GM13976 (cell line): ENCODE measurements around the gene TNFRSF11A.

Source experiments
- DNase-seq: peaks from one replicate; pipeline ENCODE4 v3.0.0; 2012; ENCODE audit warnings: low spot score
- CTCF ChIP-seq: IDR thresholded peaks from 2 replicates; pipeline ENCODE4 v1.5.1; 2012; ENCODE audit warnings: borderline replicate concordance, mild to moderate bottlenecking; ENCODE audit not compliant: insufficient read depth; ENCODE audit errors: extremely low read depth, missing control alignments, control extremely low read depth
- in situ Hi-C: fragments of 300-500 bp; cut with MboI; formaldehyde crosslinking; loops from one replicate; pipeline ENCODE4 v1.12.0; 2022; ENCODE audit warnings: low sequenced_read_pairs, mixed read lengths, inconsistent platforms; ENCODE audit not compliant: unreplicated experiment

TNFRSF11A gene

GRCh38 chr18:62335494-62335893, 10.4 kb downstream of the TNFRSF11A start:
- DNase-seq: no peak
- in situ Hi-C loops: no loop called here
- TF ChIP-seq CTCF: no peak

DNA sequence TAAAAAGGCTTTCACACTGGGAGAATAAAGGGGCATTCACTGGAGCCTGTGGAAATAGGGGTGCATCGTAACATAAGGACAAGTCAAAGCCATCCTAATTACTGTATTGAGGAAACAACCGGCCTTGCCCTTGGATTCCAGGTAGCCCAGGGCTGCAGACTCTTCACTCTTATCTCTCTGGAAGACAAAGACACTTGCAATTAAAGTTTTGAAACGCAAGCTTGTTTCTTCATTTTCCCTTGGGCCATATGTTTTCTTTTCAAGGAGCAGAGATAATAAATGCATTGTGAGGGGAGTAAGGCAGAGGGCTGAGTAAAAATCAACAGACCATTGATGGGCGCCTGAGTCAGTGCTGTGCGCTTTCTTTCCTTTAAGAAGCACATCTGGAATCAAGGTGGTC, 11.5 kb downstream of the TNFRSF11A start:
- no peak for TF ChIP-seq CTCF
- no peak for DNase-seq
- in situ Hi-C loops: no loop called here

- in situ Hi-C loops: no loop called here
- DNase-seq: no peak
- TF ChIP-seq CTCF: no peak
Observed at GRCh38 chr18:62337336-62337735, 12.2 kb downstream of the TNFRSF11A start.

DNA sequence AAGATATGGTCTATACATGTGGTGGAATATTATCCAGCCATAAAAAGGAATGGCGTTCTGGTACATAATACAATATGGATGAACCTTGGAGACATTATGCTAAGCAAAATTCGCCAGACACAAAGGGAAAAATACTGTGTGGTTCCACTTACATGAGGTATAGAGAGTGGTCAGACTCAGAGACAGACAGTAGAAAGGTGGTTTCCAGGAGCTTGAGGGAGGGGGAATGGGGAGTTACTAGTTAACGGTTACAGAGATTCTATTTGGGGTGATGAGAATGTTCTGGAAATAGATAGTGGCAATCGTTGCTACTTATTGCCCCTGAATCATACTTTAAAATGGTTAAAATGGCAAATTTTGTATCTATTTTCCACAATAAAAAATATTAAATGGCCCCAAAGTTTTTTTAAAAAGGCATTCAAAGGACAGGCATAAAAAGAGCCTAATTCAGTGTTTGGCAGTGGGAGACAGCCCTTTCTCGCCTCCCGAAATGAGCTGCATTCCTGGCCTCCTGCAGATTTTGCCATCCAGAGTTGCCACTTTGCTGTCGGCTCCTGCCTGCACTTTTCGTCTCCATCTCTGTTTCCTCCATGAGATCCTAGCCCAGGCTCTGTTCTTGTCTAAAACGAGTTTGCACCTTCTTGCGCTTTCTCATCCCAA, 13.5 kb downstream of the TNFRSF11A start:
- TF ChIP-seq CTCF: no peak
- DNase-seq: no peak
- in situ Hi-C loops: no loop called here

- DNase-seq: no peak
- in situ Hi-C loops: no loop called here
Observed at GRCh38 chr18:62339106-62339988, 14.2 kb downstream of the TNFRSF11A start.

GRCh38 chr18:62340996-62341395, 15.9 kb downstream of the TNFRSF11A start:
- DNase-seq: no peak
- in situ Hi-C loops: no loop called here
- no peak for TF ChIP-seq CTCF

More at GRCh38 chr18:62339106-62339988, 14.2 kb downstream of the TNFRSF11A start:
- no peak for TF ChIP-seq CTCF
